ENCODE measurements around the gene RIN3. TPM values are rescaled to one million over a fixed set of nuclear protein-coding genes. Genes with fewer than 3 reads are reported as not detected.

RIN3 gene
- total RNA-seq, 4 donors from 2014 or later, result 15.4 to 53.6 (median 39.7) TPM

- Histone ChIP-seq H3K4me3 (no peak overlapping the region), H3K4me1 (no peaks in the 10 kb centered on the region), H3K27me3 (no peaks in the 10 kb centered on the region), H3K27ac (no peak overlapping the region), H3K9me3 (no peaks in the 10 kb centered on the region), H3K36me3 (no peaks in the 10 kb centered on the region)
- no peak for DNase-seq
- TF ChIP-seq POLR2A (IDR thresholded peaks at IDR 0.05), result no peak
- TF ChIP-seq, protein P1, sequence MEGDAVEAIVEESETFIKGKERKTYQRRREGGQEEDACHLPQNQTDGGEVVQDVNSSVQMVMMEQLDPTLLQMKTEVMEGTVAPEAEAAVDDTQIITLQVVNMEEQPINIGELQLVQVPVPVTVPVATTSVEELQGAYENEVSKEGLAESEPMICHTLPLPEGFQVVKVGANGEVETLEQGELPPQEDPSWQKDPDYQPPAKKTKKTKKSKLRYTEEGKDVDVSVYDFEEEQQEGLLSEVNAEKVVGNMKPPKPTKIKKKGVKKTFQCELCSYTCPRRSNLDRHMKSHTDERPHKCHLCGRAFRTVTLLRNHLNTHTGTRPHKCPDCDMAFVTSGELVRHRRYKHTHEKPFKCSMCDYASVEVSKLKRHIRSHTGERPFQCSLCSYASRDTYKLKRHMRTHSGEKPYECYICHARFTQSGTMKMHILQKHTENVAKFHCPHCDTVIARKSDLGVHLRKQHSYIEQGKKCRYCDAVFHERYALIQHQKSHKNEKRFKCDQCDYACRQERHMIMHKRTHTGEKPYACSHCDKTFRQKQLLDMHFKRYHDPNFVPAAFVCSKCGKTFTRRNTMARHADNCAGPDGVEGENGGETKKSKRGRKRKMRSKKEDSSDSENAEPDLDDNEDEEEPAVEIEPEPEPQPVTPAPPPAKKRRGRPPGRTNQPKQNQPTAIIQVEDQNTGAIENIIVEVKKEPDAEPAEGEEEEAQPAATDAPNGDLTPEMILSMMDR (IDR thresholded peaks at IDR 0.05), result no peak
Observed at GRCh38 chr14:92493024-92493423, 20.6 kb upstream of the RIN3 start.

DNA sequence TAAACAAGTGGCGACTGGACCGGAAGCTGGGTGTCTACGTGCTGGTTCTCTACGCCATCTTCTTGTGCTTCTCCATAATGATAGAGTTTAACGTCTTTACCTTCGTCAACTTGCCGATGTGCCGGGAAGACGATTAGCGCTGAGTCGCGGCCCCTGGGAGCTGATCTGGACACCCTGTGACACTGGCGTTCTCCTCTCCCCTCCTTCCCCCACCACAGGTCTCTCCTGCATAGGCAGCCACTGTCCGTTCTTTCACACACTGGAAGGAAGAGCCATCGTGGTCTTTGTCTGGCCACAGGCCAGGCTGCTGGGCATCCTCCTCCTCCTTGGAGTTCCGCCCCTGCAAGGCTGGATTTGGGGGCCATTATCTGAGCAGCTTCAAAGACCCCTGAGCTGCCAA lies 20.1 kb upstream of the RIN3 start:
- H3K36me3 ChIP-seq, result no peaks in the 10 kb centered on the region
- H3K4me1 ChIP-seq, result no peaks in the 10 kb centered on the region
- no peak for DNase-seq
- no peaks in the 10 kb centered on the region for H3K27me3 ChIP-seq
- TF ChIP-seq, protein P1 (IDR thresholded peaks at IDR 0.05), result no peak
- TF ChIP-seq POLR2A (IDR thresholded peaks at IDR 0.05), result no peak
- H3K4me3 ChIP-seq, result no peak overlapping the region
- H3K27ac ChIP-seq, result no peak overlapping the region
- no peaks in the 10 kb centered on the region for H3K9me3 ChIP-seq

GRCh38 chr14:92494512-92494911 lies 19.1 kb upstream of the RIN3 start:
- Histone ChIP-seq H3K4me3 (no peak overlapping the region), H3K27me3 (no peaks in the 10 kb centered on the region), H3K27ac (no peak overlapping the region), H3K4me1 (no peaks in the 10 kb centered on the region), H3K36me3 (no peaks in the 10 kb centered on the region), H3K9me3 (no peaks in the 10 kb centered on the region)
- TF ChIP-seq, protein P1 (IDR thresholded peaks at IDR 0.05), result no peak
- DNase-seq, result no peak

DNA sequence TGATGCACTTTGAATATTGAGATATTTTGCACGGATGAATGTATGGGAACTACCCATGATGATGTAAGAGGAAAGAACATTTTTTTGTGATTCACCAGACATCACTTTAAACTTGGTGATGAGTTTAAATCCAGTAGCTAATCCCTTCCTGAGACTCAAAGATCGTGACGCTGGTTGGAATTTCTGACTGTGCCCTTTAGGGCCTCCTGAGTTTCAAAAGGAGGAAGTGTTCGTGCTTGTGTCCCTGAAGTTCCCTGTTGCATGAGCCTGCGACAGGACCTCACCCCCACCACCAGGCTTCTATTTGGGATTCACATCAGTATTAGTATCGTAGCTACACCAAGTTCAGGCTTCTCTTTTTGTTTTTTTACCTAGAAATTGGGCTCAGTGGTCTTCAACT lies 18.6 kb upstream of the RIN3 start:
- Histone ChIP-seq H3K4me1 (no peaks in the 10 kb centered on the region), H3K27me3 (no peaks in the 10 kb centered on the region), H3K9me3 (no peaks in the 10 kb centered on the region), H3K4me3 (no peak overlapping the region), H3K27ac (no peak overlapping the region), H3K36me3 (no peaks in the 10 kb centered on the region)
- no peak for DNase-seq
- no peak for TF ChIP-seq POLR2A (IDR thresholded peaks at IDR 0.05)
- TF ChIP-seq, protein P1 (IDR thresholded peaks at IDR 0.05), result no peak

DNA sequence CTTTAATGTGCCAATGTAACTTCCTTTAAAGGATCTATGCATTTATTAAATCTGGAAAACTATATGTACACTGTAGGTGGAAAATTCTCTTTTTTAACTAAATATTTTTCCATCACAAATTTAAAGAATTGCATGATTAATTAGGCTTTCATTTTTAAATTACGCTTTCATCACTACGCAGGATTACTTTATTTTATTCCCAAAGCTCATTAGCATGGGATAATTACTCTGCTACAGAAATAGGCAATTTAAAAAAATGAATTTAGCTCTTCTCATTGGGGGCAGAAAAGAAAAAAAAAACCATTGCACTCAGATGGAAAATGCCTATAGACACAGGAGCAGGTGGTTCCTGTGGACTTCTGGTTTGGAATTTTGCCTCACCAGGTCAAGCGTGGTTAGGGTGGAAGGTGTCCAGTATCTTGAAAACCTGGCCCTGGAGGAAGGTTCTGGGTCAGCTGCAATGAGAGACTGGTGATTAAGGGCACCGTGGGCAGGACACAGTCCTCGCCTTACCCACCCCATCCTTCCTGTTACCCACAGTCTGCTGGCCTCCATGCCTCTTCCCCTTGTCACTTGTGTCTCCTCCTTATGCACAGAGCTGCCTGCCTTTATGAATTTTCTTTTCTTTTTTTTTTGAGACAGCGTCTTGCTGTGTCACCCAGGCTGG lies 17.3 kb upstream of the RIN3 start:
- Histone ChIP-seq H3K4me3 (no peak overlapping the region), H3K4me1 (no peaks in the 10 kb centered on the region), H3K27me3 (no peaks in the 10 kb centered on the region), H3K9me3 (no peaks in the 10 kb centered on the region), H3K27ac (no peak overlapping the region), H3K36me3 (no peaks in the 10 kb centered on the region)
- TF ChIP-seq, protein P1 (IDR thresholded peaks at IDR 0.05), result no peak
- no peak for TF ChIP-seq POLR2A (IDR thresholded peaks at IDR 0.05)
- DNase-seq, result no peak

- no peak for DNase-seq
- H3K4me3 ChIP-seq, result no peak overlapping the region
Observed at GRCh38 chr14:92497391-92497790, 16.2 kb upstream of the RIN3 start.

More at GRCh38 chr14:92497391-92497790, 16.2 kb upstream of the RIN3 start:
- Histone ChIP-seq H3K36me3 (no peaks in the 10 kb centered on the region), H3K4me1 (no peaks in the 10 kb centered on the region), H3K9me3 (no peaks in the 10 kb centered on the region), H3K27me3 (no peaks in the 10 kb centered on the region), H3K27ac (no peak overlapping the region)
- TF ChIP-seq, protein P1 (IDR thresholded peaks at IDR 0.05), result no peak
- TF ChIP-seq POLR2A (IDR thresholded peaks at IDR 0.05), result no peak

Data from Peyer's patch (tissue), 4 donors.